DND-41 (cell line): ENCODE measurements around the gene RAB3C.

ENCODE experiments used
- CTCF ChIP-seq: IDR thresholded peaks from 2 replicates; pipeline ENCODE4 v1.5.1; 2012; ENCODE audit warnings: borderline replicate concordance, low read length, moderate library complexity, mild to moderate bottlenecking; ENCODE audit not compliant: poor library complexity, severe bottlenecking; ENCODE audit errors: extremely low read depth
- EZH2 ChIP-seq: IDR thresholded peaks from 3 replicates; pipeline ENCODE4 v1.6.1; 2012; ENCODE audit warnings: borderline replicate concordance, low read depth, mild to moderate bottlenecking, moderate library complexity, low read length, inconsistent platforms; ENCODE audit not compliant: severe bottlenecking

DNA sequence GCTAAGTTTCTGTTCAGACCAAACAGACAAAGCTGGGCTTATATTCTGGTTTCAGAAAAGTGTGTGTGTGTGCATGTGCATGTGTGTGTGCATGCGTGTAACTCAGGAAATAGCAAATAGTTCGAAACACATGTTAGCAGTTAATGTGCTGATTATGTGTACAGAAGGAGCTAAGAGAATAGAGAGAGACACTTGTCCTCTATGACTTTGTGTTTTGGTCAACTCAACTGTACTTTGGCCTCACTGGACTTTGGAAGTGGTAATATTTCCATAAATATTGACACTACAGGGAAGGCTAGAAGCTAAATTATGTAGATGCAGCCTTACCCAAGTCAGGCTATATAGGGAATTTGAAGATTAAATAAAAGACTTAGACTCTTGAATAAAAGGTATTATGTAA is 155.5 kb downstream of the RAB3C start:
- TF ChIP-seq CTCF (no peak), EZH2 (no peak)
